Measurements from ENCODE around the gene TCF3. TPM values are rescaled to one million over a fixed set of nuclear protein-coding genes. Genes with fewer than 3 reads are reported as not detected.

The TCF3 gene
- total RNA-seq (100 to 1,000 TPM in 1 of 2 donors, 10 to 100 TPM in 1; 10.9 to 119 TPM), polyA plus RNA-seq (10 to 100 TPM in 1 of 2 donors, 1 to 10 TPM in 1; 5.2 to 14.6 TPM)

- H3K9me3 ChIP-seq (ENCODE audit: control insufficient read depth in 4 of 4, low read length in 3 of 4): no peaks in the 10 kb centered on the region
- peak within 1 kb of the TSS; percentile 44 to 97 (median 57) for H3K4me3 ChIP-seq (ENCODE audit: low read depth in 1 of 3, low read length in 3 of 3)
- peaks cover 0 to 2% (median 0%) of the 10 kb centered on the region in 4 donors for H3K36me3 ChIP-seq (ENCODE audit: control insufficient read depth in 4 of 4, insufficient read depth in 3 of 4, low read depth in 1 of 4, low read length in 3 of 4)
- H3K27ac ChIP-seq (ENCODE audit: low read depth in 1 of 2, low read length in 2 of 2): peak within 1 kb of the TSS; percentile 85 to 100
- TF ChIP-seq TAF1 (conservative IDR thresholded peaks at IDR 0.05) (peak; percentile 86), SP1 (IDR thresholded peaks at IDR 0.05) (peak; percentile 96), RAD21 (IDR thresholded peaks at IDR 0.05) (peak in 1 of 2 donors; percentile 33), YY1 (IDR thresholded peaks at IDR 0.05) (peak; percentile 83), FOXA2 (IDR thresholded peaks at IDR 0.05) (no peak), GABPA (IDR thresholded peaks at IDR 0.05 in 1 of 2, conservative IDR thresholded peaks at IDR 0.05 in 1 of 2) (peak in 1 of 2 donors; percentile 51), JUND (IDR thresholded peaks at IDR 0.05) (peak; percentile 10 to 54), CTCF (IDR thresholded peaks at IDR 0.05; ENCODE audit: low read depth, low read length, missing input control) (no peak), RXRA (IDR thresholded peaks at IDR 0.05) (peak; percentile 12 to 44), EGR1 (IDR thresholded peaks at IDR 0.05; ENCODE audit: low read depth in 2 of 2) (no peak), ZBTB33 (IDR thresholded peaks at IDR 0.05) (peak; percentile 98), MAX (IDR thresholded peaks at IDR 0.05) (no peak), HNF4G (IDR thresholded peaks at IDR 0.05) (no peak), ATF3 (IDR thresholded peaks at IDR 0.05) (peak; percentile 82), NR2F2 (IDR thresholded peaks at IDR 0.05) (no peak), FOXA1 (IDR thresholded peaks at IDR 0.05) (no peak), HNF4A (conservative IDR thresholded peaks at IDR 0.05) (no peak), REST (IDR thresholded peaks at IDR 0.05) (peak; percentile 31)
- no peaks in the 10 kb centered on the region for H3K27me3 ChIP-seq (ENCODE audit: control insufficient read depth in 4 of 4, insufficient read depth in 4 of 4, low read length in 3 of 4)
- peak; percentile 99 for DNase-seq (ENCODE audit: low spot score)
- H3K4me1 ChIP-seq (ENCODE audit: control insufficient read depth in 4 of 4, insufficient read depth in 4 of 4, low read length in 3 of 4): peaks cover 3 to 8% (median 4%) of the 10 kb centered on the region in 4 donors
- 1% methylated on average over 107 of the region's 107 CpGs for WGBS
- H3K9ac ChIP-seq (ENCODE audit: low read depth in 1 of 2, low read length in 2 of 2): peak within 1 kb of the TSS; percentile 68 to 76
Measured at GRCh38 chr19:1652471-1653299, at the start of gene TCF3. TSS of gene TCF3 (minus strand) at chr19:1652615. CDS start at chr19:1650248, 2,367 bp downstream.
